ENCODE measurements around the gene NUP98. TPM values are rescaled to one million over a fixed set of nuclear protein-coding genes. Genes with fewer than 3 reads are reported as not detected.

Gene NUP98
- total and polyA plus RNA-seq, 2 of the 13 experiments (the other 11 are each of a cell fraction or from before 2014, with no cell fraction given), result 76.6 to 85.3 TPM

GRCh38 chr11:3807909-3808860 is 10.8 kb upstream of the NUP98 start, which contains the start of gene PGAP2 (continued):
- no peak for TF ChIP-seq ZHX2 (IDR thresholded peaks at IDR 0.05; ENCODE audit: low read depth)
- TF ChIP-seq ZHX2 (CRISPR knock-in tag; IDR thresholded peaks at IDR 0.05; ENCODE audit: borderline replicate concordance), result no peak
- TF ChIP-seq HNRNPK (IDR thresholded peaks at IDR 0.05; ENCODE audit: low read depth, low read length, poor library complexity, severe bottlenecking), result no peak
- no peak for TF ChIP-seq REST (IDR thresholded peaks at IDR 0.05; ENCODE audit: borderline replicate concordance in 1 of 2, low read depth in 1 of 2, low read length in 2 of 2)
- TF ChIP-seq ATF7 (IDR thresholded peaks at IDR 0.05), result no peak
- TF ChIP-seq ATF7 (CRISPR knock-in tag; IDR thresholded peaks at IDR 0.05), result no peak
- no peak for TF ChIP-seq HDAC2 (CRISPR knock-in tag; IDR thresholded peaks at IDR 0.05)
- TF ChIP-seq ZFP36L2 (CRISPR knock-in tag; IDR thresholded peaks at IDR 0.05), result no peak
- no peak for TF ChIP-seq CSRNP1 (CRISPR knock-in tag; IDR thresholded peaks at IDR 0.05)
- no peak for TF ChIP-seq ZSCAN31 (CRISPR knock-in tag; IDR thresholded peaks at IDR 0.05; ENCODE audit: low read depth)
- no peak for TF ChIP-seq CENPBD1 (CRISPR knock-in tag; IDR thresholded peaks at IDR 0.05; ENCODE audit: borderline replicate concordance, low read depth)
- no peak for TF ChIP-seq ZNF326 (CRISPR knock-in tag; IDR thresholded peaks at IDR 0.05; ENCODE audit: borderline replicate concordance)
- TF ChIP-seq ZNF678 (CRISPR knock-in tag; IDR thresholded peaks at IDR 0.05), result no peak
- TF ChIP-seq ZNF558 (CRISPR knock-in tag; IDR thresholded peaks at IDR 0.05; ENCODE audit: borderline replicate concordance), result 0 out of 2 replicates have a peak, but pooled peaks have one; percentile 65
